ENCODE results near the gene PRR29.

- TF ChIP-seq POLR2A (IDR thresholded peaks at IDR 0.05; ENCODE audit: low read depth, low read length) (no peak), POLR2AphosphoS5 (IDR thresholded peaks at IDR 0.05; ENCODE audit: low read depth, low read length) (no peak)
These were observed 38.2 kb downstream of the PRR29 start for GRCh38 chr17:64036198-64036922.
